HG02588 (cell line): ENCODE data around the gene CD47.
A peak's percentile ranks its signal among the peaks of the same experiment; 100 is the strongest.

ENCODE experiments used
- ATAC-seq: cut with Tn5 transposase; IDR thresholded peaks from one replicate; pipeline ENCODE4 v1.9.1; 2021; ENCODE audit warnings: mild to moderate bottlenecking, moderate library complexity; ENCODE audit not compliant: unreplicated experiment

The CD47 gene

DNA sequence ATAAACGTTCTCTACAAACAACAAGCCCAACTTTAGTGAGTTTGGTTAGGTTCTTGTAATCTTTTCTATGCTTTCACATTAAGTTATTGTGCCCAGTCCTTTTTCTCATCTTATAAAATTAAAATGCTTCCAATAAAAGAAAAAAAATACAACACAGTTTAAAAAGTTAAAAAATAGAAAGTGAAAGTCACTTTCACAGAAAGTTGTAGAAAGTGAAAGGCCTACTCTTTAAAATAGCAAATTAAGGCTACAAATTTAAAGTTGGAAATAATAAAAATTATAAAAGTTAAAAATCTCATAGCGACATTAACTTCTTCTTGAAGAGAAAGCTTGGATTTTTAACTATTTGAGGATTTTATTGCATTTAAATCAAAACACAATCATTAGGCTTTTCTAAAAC is 35.9 kb downstream of the CD47 start:
- no peak for ATAC-seq

DNA sequence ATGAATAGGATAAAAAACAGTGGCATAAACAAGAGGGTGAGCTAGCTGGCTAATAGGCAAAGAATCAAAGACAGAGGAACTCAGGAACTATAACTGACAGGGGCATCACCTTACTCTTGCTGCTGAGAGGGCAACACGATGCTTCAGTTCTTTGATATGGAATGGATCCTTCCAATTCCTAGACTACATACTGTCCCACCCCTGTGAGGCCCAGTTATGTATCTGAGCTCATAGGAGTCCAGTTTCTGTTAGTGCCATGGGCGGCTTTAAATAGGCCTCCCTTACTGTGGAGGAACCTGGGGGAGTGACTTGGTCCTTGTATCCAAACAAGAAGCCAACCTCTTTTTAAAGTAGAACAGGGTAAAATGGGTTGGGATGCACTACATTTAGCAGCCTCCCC is 37.3 kb downstream of the CD47 start:
- ATAC-seq: no peak

DNA sequence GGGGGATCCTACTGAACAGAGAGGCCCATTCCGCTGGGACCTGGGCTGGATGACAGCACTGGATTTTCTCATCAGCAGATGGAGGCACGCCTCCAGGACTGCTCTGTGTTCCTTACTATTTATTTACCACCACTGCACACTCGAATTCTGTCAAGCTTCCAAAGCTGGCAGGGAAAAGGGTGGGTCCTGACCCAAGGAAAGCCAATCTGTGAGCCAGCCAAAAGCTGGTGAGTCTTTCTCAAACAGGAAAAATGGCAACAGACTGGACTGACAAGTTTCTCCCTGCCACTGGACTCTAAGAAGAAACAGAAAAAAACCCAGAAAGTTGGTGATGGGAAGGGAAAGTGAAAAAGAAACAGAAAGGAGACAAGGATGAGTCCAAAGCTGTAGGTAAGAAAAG is 37.8 kb downstream of the CD47 start:
- ATAC-seq: no peak

DNA sequence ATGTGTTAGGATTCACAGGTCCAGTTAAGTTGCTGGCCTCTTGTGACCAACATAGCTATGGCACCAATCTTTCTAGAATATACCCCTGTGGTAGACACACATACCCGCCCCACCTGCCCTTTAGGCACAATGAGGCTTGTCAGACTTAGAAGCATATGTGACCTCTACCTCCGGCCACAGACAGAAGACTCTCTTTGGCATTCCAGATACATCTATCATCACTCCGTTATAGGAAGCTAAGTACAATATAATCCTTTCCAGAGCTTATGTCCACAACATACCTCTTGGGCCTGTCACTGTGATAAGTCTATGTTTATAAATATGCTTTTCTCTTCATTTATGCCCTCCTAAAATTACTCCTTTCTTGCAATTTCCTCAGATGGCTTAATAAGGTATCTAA is 39.8 kb downstream of the CD47 start:
- ATAC-seq: no peak

DNA sequence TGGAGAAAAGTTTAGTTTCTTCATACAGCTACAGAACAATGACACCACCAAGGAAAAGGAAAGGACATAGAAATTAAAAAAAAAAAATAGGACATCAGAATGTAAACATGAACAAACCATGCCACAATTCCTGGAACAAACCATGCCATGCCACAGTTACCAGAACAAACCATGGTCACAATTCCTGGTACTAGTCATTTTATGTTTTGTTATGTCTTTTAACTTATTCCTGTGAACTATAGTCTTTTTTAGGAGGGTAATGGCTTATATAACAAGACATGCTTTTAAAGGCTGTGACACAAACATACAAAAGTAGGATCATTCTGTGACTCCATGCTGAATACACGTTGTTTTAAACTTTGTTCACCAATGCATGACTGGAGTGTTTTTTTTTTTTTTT is 42.8 kb downstream of the CD47 start:
- no peak for ATAC-seq

DNA sequence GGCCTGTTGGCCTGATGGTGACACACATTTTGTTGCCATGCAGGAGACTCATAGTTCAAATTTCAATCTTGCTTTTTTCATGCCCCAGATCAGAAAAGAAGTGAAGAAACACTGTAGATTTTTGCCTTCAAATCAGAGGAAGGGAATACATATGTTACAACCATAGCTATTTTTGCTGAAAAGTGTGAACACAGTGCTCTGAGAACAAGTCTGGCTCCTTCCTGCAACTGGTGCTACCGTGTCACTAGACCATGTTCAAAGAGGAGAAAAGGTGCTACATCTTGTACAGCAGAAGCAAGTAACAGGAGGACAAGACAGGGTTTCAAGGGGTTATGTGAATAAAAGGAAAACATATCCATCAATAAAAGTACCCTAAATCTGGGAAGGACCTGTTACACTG is 44.6 kb downstream of the CD47 start:
- no peak for ATAC-seq

DNA sequence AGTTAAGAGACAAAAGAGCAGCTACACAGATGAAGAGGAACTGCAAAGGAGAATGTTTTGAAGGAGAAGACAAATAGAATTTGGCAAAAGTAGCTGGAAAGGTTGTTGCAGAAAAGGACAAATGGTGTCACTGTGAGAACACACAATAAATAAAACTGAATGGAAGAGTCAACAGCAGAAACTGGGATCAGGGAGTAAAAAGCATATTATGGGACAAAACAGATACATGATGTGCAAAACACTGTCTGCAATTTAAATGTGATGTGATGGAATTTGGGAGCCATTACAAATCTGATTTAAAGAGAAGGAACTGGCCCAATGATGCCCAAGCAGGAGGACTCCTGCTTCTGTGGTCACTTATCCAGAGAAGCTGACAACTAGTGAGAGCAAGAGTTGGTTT is 46.1 kb downstream of the CD47 start:
- no peak for ATAC-seq

DNA sequence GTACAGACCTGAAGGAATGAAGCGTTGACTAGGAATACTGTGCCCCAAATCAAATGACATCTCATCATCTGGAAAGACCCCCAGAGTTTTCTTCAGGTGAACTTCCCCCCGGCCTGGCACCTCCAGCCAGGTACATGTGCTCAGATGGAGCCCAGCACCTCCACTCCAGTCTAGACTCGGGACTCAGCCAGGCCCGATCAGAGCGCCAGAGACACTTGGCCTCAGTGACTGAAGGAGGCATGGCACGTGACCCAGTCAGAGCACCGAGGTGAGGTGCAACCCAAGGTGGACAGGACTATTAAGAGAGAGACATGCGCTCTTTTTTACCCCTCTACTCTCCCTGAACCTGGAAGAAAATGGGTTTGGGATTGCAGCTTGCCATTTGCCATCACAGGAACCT is 48.5 kb downstream of the CD47 start:
- no peak for ATAC-seq

DNA sequence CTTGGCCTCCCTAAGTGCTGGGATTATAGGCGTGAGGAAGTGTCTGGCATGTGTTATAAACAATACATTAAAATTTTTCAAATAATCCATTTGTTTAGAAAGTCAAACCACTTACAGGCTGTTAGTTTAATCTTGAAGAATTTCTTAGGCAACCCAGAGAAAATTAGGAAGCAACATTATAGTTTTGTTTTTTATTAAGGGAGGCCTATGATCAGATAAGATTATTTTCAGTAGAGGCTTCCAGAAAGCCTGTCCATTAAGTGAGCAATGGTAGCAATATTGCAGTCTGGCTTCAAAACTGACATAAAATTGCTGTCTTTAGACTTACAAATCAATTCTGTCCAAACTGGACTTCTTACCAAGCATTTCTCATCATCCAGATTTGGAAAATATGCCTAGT is 49.6 kb downstream of the CD47 start:
- ATAC-seq: no peak

DNA sequence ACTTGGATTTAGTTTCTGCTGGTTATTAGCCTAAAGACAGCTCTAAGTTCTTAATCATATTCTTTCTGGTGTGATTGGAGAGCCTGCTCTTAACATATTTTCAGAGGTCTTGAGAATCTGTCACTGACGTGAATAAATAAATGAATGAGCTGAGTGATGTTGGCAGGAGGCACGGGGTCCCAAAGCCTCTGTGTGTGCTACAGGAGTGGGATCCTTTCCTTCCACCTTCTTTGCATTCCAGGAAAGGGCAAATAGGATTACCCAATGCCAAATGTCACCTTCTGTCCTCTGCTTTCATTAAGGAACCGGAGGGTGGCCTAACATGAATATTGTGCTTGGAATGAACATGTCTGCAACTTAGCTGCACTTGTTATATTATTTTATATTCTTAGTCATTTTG is 53.1 kb downstream of the CD47 start:
- no peak for ATAC-seq

DNA sequence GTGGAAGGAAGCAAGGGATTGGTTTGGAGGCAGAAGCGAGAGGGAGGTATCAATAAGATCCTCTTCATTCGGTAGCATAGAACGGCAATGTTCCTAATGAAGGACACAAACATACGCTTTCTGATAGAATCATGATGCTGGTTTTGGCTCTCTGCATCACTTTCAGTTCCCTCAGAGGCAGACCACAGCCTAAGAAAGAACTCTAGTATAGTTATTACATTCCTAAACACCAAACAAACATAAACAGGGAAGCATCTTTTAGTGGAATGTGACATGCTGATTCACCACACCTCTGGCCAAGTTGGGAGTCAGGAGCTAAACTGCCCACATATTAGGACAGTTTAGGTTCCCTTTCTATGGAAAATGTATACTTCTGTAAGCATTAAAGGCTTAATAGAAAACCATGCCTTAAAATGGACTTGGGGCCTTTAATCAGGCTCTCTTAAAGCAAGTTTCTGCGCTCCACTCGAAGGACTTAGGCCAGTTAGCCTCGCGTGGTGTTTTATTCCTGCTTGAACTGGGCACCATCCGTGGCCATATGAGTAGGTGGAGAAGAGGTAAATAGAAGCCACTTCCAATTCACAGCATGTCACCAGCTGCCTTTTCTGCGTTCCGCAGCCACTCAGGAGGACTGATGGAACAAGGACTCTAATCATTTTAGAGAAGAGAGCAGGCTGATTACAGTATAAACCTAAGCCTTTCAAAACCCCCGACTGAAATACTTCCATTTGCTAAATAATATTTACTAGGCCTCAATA is 53.7 kb downstream of the CD47 start:
- ATAC-seq: peak; percentile 56

DNA sequence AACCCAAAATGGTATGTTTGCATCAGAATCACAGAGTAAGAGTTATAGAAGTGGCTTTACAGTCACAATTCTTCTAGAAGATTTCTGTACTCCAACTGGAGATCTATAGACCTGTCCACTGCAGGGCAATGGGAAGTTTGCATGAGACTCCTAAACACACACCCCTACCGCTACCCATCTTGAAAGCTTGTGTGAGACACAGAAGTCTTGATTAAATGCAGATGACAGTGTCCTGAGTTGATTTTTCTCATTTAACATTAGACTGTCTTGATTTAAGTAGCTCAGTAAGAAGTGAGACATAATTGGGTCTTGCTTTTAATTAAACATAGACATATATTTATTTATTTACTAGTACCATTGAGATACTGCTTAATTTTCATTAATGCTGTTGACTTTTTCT is 54.4 kb downstream of the CD47 start:
- no peak for ATAC-seq

DNA sequence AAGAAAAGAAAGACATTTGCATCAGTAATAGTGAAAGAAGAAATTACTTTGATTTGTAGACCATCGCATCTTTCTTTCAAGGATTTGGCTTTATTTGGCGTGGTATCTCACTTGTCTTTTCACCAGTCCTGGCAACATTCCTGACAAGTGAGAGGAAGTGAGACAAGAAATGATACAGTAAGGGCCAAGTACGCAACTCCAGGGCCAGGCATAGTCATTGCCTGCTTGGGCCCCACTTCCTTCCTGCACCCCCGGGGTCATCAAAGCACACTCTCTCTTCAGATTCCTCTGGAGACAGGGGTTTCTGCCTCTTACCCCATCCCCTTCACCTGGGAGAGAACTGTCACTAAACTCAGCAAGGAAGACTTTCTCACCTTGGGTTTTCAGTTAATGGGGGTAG is 55.1 kb downstream of the CD47 start:
- ATAC-seq: no peak

DNA sequence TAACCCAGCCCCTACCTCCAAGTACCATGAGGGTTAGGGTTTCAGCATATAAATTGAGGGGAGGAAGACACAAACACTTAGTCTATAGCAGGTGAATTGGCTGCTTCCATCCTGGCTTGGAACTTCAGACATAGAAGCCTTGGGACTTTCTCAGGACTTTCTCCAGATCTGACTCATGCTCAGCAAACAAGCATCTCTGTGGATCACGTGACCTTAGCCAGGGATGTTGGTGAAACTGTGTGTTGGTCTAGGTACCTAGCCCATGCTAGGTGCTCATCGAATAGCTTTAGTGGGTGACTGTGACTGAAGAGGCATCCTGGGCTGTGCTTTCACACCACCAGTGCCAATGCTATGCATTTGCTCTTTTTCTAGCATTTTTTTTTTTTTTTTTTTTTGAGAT is 58.9 kb downstream of the CD47 start:
- ATAC-seq: no peak

DNA sequence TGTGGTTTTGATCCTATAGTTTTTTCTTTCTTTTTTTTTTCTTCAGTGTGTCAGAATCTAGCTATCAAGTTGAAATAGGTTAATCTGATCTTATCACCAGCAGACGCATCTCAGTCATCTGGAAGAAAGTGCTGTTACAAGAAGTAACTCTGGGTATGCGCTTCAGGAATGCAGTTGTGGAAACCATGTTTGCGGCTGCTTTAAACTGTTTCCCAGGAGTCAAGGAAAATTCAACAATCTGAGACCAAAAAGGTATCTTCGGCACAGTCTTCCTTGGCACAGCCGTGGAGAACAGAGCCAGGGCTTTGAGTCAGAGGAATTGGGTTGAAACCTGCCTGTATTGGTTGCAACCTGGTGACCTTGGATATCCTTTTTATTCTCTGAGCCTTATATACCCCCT is 59.9 kb downstream of the CD47 start:
- ATAC-seq: no peak

DNA sequence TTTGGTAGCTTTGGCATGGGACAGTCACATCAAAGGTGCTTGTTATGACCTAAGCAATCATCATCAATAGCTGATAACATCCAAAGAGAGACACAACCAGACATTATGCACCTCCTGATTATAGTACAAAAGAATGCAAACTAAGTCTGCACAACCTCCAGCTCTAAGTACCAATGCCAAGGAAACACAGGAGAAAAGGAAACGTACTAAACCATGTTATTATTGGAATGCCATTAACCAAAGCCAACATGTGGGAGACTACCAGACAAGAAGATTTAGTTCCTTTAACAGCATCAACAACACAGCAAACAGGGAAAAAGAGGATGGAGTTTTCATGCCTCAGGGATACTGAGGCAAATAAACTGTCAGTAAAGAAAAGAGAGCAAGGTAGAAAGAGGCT is 61.4 kb downstream of the CD47 start:
- no peak for ATAC-seq

DNA sequence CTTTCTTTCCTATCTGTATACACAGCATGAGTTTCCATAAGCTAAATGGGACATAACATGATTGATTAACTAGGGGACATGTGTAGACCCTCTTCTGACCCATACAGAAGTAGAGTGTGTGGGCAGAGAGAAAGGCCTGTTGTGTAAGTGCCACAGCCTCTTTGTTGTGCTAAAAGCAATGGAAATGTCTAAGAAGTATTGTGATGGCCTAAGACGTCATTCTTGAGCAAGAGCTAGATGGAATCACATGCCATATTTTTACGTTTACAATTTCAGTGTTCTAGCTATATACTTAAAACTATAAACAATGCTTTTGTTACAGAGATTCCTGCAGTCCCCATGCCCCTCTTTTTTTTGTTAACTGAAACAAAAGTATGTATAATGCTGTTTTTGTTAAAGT is 61.9 kb downstream of the CD47 start:
- no peak for ATAC-seq

DNA sequence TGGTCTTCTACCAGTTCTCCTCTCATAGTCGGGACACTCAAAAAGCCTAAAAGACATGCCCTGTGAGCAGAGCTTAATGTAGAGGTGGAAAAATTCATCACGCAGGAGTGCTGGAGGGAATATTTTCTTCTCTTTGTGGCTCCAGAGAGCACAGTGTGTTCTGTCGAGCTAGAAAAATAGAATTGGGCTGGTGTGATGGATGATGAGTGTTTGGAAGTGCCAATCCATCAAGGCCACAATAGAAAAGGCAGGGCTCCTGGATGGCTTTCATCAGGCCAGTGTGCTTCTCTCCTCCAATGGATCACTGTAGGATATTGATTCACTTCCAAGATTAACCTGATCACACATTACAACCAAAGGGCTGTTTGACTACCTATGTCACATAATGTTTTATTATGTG is 65.7 kb downstream of the CD47 start:
- ATAC-seq: no peak

DNA sequence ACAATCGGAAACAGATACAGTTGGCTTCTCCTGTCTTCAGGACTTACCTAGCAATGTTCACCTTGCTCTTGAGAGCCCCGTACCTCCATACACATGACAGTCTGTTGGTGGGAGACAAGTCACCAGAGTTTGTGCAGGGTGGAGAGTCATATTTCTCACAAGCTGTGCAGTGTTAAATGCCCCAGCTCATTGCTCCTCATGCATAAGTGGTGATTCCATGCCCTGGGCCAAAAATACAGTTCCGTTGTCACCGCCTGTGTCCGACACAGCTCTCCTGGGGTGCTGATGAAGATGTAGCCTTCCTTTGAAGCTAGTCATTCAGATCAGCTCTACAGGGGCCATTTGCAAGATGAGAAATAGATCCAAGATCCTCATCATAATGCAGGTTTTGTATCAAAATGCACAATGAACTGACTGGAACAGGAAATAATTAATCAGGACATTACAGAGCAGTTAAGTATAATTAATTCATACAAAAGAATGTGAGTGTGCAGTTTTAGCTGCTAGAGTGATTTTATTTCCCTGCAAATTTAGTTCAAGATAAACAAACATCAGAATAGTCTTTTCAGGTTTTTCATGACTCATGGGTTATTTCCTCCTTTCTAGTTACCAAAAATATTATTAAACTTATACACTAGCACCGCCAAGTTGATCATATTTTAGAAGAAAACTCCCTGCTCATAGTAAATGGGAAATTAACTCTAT is 66.5 kb downstream of the CD47 start:
- no peak for ATAC-seq

DNA sequence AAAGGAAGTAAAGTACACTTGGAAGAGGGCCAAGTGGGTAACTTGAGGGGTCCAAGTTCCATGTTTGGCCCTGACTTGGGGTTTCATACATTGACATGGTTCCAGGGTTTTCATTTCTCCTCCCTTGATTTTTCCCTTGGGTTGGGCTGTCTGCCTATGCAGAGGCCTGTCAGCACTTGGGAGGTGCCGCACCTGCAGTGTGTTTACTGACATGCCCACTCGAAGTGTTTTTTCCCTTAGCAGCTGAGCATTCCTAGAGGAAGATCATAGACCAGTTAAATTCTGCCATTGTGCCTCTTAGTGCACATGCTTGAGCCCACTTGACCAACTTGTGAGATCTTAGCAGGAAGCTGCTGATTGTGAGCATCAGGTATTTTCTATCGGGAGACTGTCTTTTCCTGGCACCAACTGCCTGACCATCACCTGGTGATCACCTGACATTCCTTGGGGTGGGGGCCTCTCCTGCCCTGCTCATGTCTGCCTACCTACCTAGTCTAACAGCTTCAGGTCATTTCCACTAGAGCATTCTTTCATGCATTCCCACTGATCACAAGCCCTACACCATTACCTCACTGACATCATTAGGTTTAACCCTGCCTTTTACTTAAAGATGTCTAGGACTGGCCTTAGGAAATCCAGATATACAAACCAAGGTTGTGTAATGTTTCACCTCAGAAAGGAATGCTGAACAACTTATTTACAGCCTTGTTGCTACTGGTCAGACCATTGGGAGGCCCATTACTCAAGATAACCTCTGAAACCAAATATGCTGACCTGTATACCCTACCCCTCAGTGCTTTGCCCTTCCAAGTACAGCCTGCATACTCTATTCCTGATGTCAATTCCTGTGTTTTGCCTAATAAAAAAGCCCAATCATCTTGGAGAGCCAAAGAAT is 68.3 kb downstream of the CD47 start:
- no peak for ATAC-seq

DNA sequence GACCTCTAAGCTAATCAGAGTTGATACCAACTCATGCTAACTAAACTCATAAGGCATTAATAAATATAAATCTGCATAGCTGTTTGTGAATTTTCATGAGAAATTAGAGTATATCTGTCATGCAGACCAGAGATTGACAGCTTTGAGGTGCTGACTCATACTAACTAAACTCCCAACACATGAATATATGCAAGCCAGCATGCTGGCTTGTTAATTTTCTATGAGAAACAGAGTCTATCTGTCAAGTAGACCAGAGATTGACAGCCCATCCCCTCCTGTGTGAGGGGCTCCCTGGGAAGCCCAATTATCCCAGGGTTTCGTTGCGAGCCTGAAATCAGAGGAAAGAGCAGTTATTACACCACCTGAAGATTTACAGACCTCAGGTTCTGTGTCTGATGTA is 69.3 kb downstream of the CD47 start:
- no peak for ATAC-seq

DNA sequence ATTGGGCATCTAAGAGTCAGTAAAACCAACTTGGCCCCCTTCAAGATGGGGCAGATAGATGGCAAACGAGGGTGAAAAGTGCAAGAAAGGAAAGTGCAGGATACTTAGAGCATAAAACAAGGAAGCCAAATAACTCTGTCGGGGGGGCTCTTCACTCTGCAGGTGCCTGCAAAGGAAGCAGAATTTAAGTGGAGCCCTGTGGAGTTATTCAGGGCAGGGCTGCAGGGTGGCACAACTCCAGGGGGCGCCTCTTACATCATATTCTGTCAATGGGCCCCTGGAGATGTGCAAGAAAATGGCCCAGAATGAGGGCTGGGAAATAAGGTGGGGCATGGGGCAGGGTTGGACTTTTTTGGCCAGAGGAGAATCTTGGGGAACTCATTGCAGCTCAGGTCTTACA is 69.7 kb downstream of the CD47 start:
- ATAC-seq: no peak
